ENCODE data around the gene RIOK1. TPM values are rescaled to one million over a fixed set of nuclear protein-coding genes. Genes with fewer than 3 reads are reported as not detected.

RIOK1 gene
- total and polyA plus RNA-seq, 12 donors: 6.0 to 21.1 (median 14.9) TPM

- WGBS, 4 donors: 70 to 74% (median 72%) methylated on average over 6 of the region's 6 CpGs
- intact Hi-C loops (cut with DNase I): no loop called here
- H3K4me3 ChIP-seq: no peak overlapping the region
- no peak for TF ChIP-seq CTCF (IDR thresholded peaks at IDR 0.05)
- TF ChIP-seq POLR2A (IDR thresholded peaks at IDR 0.05): no peak
- no peak overlapping the region for H3K27ac ChIP-seq
- H3K36me3 ChIP-seq (replicated peaks in 1 of 2): no peaks in the 10 kb centered on the region
- no peak for DNase-seq
- peaks cover 0 to 8% of the 10 kb centered on the region in 2 donors for H3K4me1 ChIP-seq (replicated peaks in 1 of 2)
- no peaks in the 10 kb centered on the region for H3K9me3 ChIP-seq (replicated peaks in 1 of 3)
- no peaks in the 10 kb centered on the region for H3K27me3 ChIP-seq
Measured at GRCh38 chr6:7440476-7440875, 50.9 kb downstream of the RIOK1 start.

DNA sequence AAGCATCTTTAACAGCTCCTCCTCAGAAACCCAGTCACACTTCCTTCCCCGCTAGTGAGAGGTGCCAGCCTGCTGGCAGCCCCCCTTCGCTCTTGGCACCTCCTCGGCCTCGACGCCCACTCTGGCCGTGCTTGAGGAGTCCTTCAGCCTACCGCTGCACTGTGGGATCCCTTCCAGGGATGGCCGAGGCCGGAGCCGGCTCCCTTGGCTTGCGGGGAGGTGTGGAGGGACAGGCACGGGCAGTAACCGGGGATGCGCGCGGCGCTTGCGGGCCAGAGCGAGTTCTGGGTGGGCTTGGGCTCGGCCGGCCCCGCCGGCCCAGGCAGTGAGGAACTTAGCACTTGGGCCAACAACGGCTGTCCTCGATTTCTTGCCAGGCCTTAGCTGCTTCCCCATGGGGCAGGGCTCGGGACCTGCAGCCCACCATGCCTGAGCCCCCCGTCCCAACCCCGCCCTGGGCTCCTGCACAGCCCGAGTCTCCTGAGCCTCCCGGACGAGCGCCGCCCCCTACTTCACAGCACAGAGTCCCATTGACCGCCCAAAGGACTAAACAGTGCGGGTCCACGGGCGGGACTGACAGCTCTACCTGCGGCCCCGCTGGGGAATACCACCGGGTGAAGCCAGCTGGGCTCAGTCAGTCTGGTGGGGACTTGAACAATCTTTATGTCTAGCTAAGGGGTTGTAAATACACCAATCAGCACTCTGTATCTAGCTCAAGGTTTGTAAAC lies 51.6 kb downstream of the RIOK1 start:
- no peak for TF ChIP-seq POLR2A (IDR thresholded peaks at IDR 0.05)
- Histone ChIP-seq H3K9me3 (replicated peaks in 1 of 3) (no peaks in the 10 kb centered on the region), H3K27me3 (no peaks in the 10 kb centered on the region), H3K4me1 (replicated peaks in 1 of 2) (peaks cover 0 to 8% of the 10 kb centered on the region in 2 donors), H3K36me3 (replicated peaks in 1 of 2) (no peaks in the 10 kb centered on the region), H3K4me3 (no peak overlapping the region), H3K27ac (no peak overlapping the region)
- WGBS, 4 donors: 83 to 90% (median 87%) methylated on average over 21 to 40 of the region's 40 CpGs
- intact Hi-C loops (cut with DNase I): no loop called here
- no peak for DNase-seq

- intact Hi-C loops (cut with DNase I): no loop called here
- H3K4me3 ChIP-seq: no peak overlapping the region
- H3K27ac ChIP-seq: no peak overlapping the region
- 88 to 97% (median 91%) methylated on average over 11 of the region's 11 CpGs for WGBS, 4 donors
- H3K27me3 ChIP-seq: no peaks in the 10 kb centered on the region
- H3K36me3 ChIP-seq (replicated peaks in 1 of 2): no peaks in the 10 kb centered on the region
- no peak for TF ChIP-seq POLR2A (IDR thresholded peaks at IDR 0.05)
- no peak for TF ChIP-seq CTCF (IDR thresholded peaks at IDR 0.05)
- DNase-seq: no peak
- H3K4me1 ChIP-seq (replicated peaks in 1 of 2): peaks cover 0 to 8% of the 10 kb centered on the region in 2 donors
- no peaks in the 10 kb centered on the region for H3K9me3 ChIP-seq (replicated peaks in 1 of 3)
Measured at GRCh38 chr6:7442467-7442866, 52.9 kb downstream of the RIOK1 start.

- Histone ChIP-seq H3K4me1 (replicated peaks in 1 of 2) (no peaks in the 10 kb centered on the region), H3K27ac (no peak overlapping the region), H3K4me3 (no peak overlapping the region), H3K27me3 (no peaks in the 10 kb centered on the region), H3K9me3 (replicated peaks in 1 of 3) (no peaks in the 10 kb centered on the region), H3K36me3 (replicated peaks in 1 of 2) (no peaks in the 10 kb centered on the region)
- intact Hi-C loops (cut with DNase I): no loop called here
- no peak for DNase-seq
- WGBS, 4 donors: 79 to 88% (median 82%) methylated on average over 2 of the region's 2 CpGs
- TF ChIP-seq CTCF (IDR thresholded peaks at IDR 0.05): no peak
- no peak for TF ChIP-seq POLR2A (IDR thresholded peaks at IDR 0.05)
Measured at GRCh38 chr6:7445101-7445500, 55.5 kb downstream of the RIOK1 start.

DNA sequence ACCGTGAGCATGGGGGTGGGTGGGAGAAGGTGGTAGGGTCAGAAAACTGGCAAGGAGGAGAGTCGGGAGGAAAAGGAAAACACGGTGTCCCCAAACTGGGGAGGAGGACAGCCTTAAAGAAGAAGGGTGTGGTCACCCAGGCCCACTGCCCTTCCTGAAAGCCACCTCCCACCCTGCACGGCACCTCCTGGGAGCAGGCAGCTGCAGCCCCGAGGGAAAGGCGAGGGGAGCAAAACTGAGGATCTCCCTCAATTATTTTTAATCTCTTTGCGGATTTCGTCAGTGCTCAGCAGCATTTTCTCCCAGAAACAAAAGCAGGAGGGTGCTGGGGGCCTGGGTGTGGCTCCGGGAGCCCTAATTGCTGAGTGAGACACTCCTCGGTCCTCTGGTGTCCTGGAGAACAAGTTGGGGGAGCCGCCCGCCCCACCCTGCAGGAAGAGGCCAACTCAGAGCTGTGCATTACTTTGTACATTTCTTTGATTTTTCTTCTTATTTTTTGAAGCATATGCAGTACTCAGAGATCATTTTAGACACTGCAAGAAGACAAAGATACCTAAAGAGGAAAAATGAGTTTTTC lies 56.4 kb downstream of the RIOK1 start:
- TF ChIP-seq POLR2A (IDR thresholded peaks at IDR 0.05) (no peak), CTCF (IDR thresholded peaks at IDR 0.05) (no peak)
- intact Hi-C loops (cut with DNase I): no loop called here

More for the DNA sequence above, 56.4 kb downstream of the RIOK1 start:
- WGBS, 4 donors: 72 to 74% (median 73%) methylated on average over 12 of the region's 12 CpGs
- H3K9me3 ChIP-seq (replicated peaks in 1 of 3): no peaks in the 10 kb centered on the region
- no peak overlapping the region for H3K27ac ChIP-seq
- DNase-seq: no peak
- no peak overlapping the region for H3K4me3 ChIP-seq
- no peaks in the 10 kb centered on the region for H3K27me3 ChIP-seq
- no peaks in the 10 kb centered on the region for H3K4me1 ChIP-seq (replicated peaks in 1 of 2)
- H3K36me3 ChIP-seq (replicated peaks in 1 of 2): no peaks in the 10 kb centered on the region
